BE2C (cell line): ENCODE data around the gene GPR25.

ENCODE experiments used
- DNase-seq: peaks from one replicate; pipeline ENCODE4 v3.0.0-alpha.2; 2020
- H3K27me3 ChIP-seq: fragments of 250-450 bp; sonication (Bioruptor Pico); 2 replicates; pipeline ENCODE4 v1.5.1; 2020; ENCODE audit warnings: mild to moderate bottlenecking
- H3K36me3 ChIP-seq: fragments of 250-450 bp; sonication (Bioruptor Pico); 2 replicates; pipeline ENCODE4 v1.5.1; 2020; ENCODE audit warnings: mild to moderate bottlenecking
- H3K4me1 ChIP-seq: fragments of 250-450 bp; sonication (Bioruptor Pico); 2 replicates; pipeline ENCODE4 v1.5.1; 2020
- H3K4me3 ChIP-seq: 2 replicates; pipeline ENCODE4 v1.5.1; 2011; ENCODE audit warnings: low read depth, low read length
- H3K9me3 ChIP-seq: fragments of 250-450 bp; sonication (Bioruptor Pico); 2 replicates; pipeline ENCODE4 v1.5.1; 2020
- TF ChIP-seq, protein P1 (sequence below): IDR thresholded peaks from 2 replicates; pipeline ENCODE4 v1.5.1; 2012; ENCODE audit warnings: mild to moderate bottlenecking, low read depth, low read length

GPR25 gene

DNA sequence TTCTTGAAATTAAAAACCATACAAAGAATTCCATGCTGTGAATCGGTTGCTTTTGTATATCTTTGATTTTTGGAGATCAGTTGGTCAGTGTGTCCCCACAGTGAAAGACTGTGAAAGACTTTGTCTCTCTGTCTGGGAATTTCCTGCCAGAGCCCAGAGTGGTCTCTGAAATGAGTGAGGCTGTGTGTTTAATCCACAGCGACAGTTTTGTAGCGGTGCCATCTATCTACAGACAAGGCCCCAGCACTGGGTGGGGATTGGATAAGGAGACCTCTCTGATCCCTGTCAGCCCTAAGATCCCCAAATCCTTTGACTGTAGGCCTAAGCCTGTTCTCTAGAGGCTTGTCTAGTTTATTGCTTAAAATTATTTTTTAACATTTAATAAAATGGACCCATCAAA, 10.3 kb downstream of the GPR25 start:
- H3K36me3 ChIP-seq: no peaks in the 10 kb centered on the region
- H3K27me3 ChIP-seq: peaks cover 9% of the 10 kb centered on the region
- no peaks in the 10 kb centered on the region for H3K4me1 ChIP-seq
- no peaks in the 10 kb centered on the region for H3K9me3 ChIP-seq
- DNase-seq: no peak
- TF ChIP-seq, protein P1, sequence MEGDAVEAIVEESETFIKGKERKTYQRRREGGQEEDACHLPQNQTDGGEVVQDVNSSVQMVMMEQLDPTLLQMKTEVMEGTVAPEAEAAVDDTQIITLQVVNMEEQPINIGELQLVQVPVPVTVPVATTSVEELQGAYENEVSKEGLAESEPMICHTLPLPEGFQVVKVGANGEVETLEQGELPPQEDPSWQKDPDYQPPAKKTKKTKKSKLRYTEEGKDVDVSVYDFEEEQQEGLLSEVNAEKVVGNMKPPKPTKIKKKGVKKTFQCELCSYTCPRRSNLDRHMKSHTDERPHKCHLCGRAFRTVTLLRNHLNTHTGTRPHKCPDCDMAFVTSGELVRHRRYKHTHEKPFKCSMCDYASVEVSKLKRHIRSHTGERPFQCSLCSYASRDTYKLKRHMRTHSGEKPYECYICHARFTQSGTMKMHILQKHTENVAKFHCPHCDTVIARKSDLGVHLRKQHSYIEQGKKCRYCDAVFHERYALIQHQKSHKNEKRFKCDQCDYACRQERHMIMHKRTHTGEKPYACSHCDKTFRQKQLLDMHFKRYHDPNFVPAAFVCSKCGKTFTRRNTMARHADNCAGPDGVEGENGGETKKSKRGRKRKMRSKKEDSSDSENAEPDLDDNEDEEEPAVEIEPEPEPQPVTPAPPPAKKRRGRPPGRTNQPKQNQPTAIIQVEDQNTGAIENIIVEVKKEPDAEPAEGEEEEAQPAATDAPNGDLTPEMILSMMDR: no peak
- H3K4me3 ChIP-seq: no peak overlapping the region

DNA sequence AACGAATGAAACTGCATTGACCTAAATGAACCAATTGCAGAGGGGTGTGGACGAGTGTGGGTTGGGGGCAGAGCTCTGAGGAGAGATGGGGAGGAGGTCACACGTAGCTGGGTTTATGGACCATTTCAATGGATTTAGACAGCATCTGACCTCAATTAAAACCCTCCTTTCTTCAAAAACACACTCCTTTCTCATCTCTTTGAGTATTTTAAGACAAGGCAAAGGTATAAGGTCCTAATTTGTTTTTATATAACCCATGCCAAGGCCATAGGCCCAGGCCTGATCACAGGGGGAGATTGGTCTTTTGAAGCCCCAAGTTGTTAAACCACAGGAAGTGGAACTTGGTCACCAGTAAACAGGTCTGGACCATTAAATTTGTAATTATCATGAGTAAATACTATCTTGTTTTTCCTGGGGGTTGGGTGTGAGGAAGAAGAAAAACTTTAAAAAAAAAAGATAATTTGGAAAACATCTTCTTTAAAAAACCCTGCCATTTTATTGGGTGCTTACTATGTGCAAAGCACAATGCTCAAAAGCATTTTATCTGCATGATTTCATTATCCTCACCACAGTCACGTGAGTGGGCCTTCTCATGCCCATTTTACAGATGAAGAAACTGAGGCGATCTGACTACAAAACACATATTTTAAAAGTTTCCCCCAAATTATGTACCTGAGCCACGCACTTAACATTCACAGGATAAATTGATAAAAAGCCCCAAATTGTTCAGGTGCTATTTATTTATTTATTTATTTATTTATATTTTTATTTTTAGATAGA, 13.0 kb downstream of the GPR25 start:
- no peak for DNase-seq
- TF ChIP-seq, protein P1: no peak

DNA sequence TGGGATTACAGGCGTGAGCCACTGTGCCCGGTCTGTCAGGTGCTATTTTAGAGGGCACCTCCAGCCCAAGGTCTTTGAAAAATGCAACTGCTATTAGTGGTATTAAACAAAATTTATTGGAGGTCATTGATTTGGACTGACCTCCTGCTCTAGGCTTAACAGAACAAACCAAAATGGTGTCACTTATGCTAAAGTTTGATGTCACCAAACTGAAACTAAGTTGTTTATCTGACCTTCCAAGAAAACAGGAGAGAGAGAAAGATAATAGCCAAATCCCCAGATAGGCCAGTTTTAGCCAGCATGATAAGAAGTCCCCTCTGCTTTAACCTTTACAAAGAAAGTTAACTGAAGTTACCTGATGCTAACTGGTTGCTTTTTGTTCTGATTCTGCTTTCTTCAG, 13.8 kb downstream of the GPR25 start:
- TF ChIP-seq, protein P1: no peak
- no peaks in the 10 kb centered on the region for H3K4me1 ChIP-seq
- H3K36me3 ChIP-seq: no peaks in the 10 kb centered on the region
- DNase-seq: no peak
- no peak overlapping the region for H3K4me3 ChIP-seq
- H3K9me3 ChIP-seq: no peaks in the 10 kb centered on the region
- peaks cover 13% of the 10 kb centered on the region for H3K27me3 ChIP-seq

More for the DNA sequence above, 13.0 kb downstream of the GPR25 start:
- Histone ChIP-seq H3K4me3 (no peak overlapping the region), H3K4me1 (no peaks in the 10 kb centered on the region), H3K36me3 (no peaks in the 10 kb centered on the region), H3K27me3 (peaks cover 5% of the 10 kb centered on the region), H3K9me3 (no peaks in the 10 kb centered on the region)

DNA sequence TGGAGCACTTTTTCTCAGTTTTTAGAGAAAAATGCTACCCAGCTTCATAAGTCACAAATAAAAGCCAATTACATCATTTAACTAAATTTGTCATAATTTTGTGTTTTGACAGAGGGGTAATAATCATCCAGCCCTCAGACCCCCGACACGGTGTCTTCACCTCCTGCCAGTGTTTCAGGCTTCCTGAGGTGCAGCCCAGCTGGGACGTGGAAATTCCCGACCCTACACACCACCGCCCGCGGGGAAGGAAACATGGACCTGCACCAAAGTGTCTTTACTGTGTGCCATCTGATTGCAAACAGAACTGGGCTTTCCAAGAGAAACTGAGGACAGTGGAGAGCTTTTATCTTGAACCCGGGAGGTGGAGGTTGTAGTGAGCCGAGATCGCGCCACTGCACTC, 14.3 kb downstream of the GPR25 start:
- Histone ChIP-seq H3K36me3 (no peaks in the 10 kb centered on the region), H3K27me3 (peaks cover 17% of the 10 kb centered on the region), H3K4me3 (no peak overlapping the region), H3K9me3 (no peaks in the 10 kb centered on the region), H3K4me1 (no peaks in the 10 kb centered on the region)
- TF ChIP-seq, protein P1: no peak
- DNase-seq: no peak

DNA sequence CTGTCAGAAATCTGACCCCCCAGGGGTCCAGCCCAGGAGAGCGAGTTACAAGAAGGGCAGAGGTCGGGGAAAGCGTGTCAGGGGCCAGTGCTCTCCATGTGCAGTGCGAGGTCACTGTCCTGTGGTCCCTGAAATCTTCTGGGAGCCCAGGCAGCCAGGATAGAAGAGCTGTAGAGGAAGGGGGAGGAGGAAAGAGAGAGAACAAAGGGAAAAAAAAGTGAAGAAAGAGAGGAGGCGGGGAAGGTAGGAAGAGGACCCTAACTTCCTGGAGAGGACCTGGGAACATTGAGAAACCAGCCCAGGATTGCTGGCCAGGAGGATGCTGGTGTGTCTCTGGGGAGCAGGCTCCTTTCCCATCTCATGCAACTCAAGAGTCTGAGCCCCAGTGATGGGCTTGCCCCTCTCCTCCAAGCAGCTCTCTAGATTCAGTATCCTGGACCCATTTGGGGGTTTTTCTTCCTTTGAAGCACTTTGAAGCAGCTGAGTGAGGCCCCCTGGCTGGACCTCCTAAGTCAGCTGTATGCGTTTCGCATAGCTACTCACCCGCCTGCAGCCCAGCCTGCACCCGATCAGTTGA, 15.1 kb downstream of the GPR25 start:
- TF ChIP-seq, protein P1: no peak
- H3K27me3 ChIP-seq: peaks cover 18% of the 10 kb centered on the region
- no peaks in the 10 kb centered on the region for H3K4me1 ChIP-seq

DNA sequence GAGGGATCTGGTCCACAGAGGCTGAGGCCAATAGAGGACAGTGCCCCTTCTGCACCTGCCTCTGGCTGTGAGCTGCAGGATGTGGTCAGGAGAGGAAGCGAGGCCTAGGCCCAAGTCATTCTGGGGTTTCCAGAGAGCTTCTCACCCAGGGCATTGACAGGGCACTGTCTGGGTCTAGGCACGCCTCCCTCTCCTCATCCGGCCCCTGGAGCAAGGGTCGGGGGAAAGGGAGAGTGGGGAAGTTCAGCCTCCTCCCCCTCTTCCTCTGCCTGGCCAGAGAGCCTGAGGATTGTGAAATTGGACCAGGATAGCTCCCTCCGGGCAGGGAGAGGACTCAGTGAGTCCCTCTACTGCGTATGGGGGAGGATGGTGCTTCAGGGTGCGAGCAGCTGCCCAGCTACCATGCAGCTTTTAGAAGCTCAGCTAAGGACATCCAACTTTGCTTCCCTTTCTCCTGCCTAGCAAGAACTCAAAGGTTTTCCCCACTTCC, 15.6 kb downstream of the GPR25 start:
- Histone ChIP-seq H3K4me3 (no peak overlapping the region), H3K36me3 (no peaks in the 10 kb centered on the region), H3K27me3 (peaks cover 18% of the 10 kb centered on the region), H3K4me1 (no peaks in the 10 kb centered on the region), H3K9me3 (no peaks in the 10 kb centered on the region)
- TF ChIP-seq, protein P1: no peak
- DNase-seq: no peak

More for the DNA sequence above, 15.1 kb downstream of the GPR25 start:
- Histone ChIP-seq H3K9me3 (no peaks in the 10 kb centered on the region), H3K4me3 (no peak overlapping the region), H3K36me3 (no peaks in the 10 kb centered on the region)
- DNase-seq: no peak
